ENCODE measurements around the gene PACRG.

PACRG gene

GRCh38 chr6:163200694-163201093 is 472.9 kb downstream of the PACRG start:
- no peak for DNase-seq (ENCODE audit: low spot score)

DNA sequence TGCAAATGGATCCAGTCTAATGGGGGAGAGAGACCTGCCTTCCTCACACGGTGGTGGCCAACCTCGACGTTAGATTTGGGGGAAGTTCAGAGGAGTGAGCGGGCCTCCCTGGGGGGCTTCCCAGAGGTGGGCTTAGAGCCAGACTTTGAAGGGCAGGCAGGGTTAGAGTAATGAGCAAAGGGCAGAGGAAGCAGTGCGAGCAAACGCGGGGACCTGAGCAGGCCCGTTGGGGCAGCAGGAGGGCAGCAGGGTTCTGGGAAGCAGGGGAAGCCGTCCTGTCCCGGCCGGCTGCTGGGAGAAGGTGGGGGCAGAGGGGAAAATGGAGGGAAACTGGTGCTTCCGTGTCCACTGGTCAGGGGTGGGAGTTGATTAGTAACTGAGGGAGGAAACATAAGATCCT is 474.1 kb downstream of the PACRG start:
- no peak for DNase-seq (ENCODE audit: low spot score)

- DNase-seq (ENCODE audit: low spot score), result no peak
Measured at GRCh38 chr6:163206196-163206595, 478.4 kb downstream of the PACRG start.

DNA sequence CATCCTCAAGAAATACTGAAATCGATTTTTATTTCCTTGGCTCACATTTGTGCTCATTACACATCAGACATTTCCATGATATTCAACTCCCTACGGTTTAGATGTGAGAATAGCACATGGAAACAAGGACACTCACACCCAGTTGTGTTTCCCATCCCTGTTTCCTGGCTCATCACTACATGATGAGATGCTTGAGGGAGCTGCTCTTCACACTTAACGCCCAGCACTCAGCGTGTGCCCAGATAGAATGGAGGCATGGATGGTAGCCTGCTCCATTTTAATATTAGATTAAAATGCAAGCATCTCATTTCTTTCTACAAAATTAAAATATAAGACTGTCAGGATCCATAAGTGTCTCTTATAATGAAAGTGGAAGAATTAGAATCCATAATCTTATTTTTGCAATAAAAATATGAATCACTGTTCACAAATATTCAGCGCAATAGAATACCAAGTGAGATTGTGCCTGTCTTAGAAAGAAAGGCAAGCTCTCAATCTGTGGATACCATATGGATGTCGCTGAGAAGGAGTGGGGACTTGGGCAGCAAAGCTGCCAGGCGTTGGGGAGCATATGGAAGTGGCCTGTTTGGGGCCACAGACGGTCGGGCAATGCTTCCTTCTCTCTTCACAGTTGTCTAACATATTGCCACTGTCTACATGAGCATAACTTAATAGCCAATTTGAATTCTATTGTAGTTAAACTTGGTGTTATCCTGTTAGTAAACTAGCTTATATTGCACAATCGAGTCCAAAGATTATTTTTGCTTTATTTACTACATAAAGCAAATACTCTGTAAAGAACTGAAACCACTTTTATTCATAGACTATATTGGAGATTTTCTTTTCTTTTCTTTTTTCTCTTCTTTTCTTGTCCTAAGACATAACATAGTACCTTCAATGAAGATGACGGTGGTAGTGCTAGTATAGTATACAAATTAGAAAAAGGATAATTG is 479.9 kb downstream of the PACRG start:
- no peak for DNase-seq (ENCODE audit: low spot score)

DNA sequence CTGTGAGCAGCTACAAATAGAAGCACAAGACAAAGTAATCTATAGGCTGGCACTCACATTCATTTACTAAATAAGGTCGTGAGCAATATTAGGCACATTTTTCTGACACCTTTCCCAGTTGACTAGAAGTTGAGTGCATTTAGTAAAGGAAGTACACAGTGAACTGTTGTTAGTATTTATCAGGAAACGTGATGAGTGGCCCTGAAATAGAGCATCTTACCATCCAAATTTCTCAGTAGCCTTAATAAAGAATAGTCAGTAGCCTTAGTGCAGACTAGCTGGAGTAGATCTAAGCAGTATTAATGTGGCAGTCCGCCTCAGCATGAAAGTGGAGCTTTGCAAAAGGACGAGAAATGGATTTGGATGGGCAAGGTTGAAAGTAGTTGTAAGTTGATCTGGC is 481.2 kb downstream of the PACRG start:
- DNase-seq (ENCODE audit: low spot score), result no peak

DNA sequence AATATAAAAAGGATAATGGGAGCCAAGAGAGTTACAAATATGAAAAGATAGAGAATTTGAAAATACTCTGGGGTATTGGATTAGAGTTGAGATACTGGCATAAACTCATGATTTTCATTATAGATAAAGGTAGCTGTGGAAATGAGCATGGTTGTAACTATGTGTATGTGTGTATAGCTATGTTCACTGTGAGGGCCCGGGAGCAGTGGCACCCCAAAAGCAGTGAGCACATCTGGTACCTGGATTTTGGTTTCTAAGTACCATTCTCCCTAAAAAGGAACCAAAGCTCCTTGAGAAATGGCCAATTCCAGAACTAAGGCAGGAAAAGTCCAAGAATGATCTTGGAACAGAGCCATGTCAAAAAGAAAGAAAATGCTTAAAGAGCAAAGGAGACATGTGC is 484.3 kb downstream of the PACRG start:
- DNase-seq (ENCODE audit: low spot score), result no peak

- no peak for DNase-seq (ENCODE audit: low spot score)
Measured at GRCh38 chr6:163214259-163214658, 486.5 kb downstream of the PACRG start.

- no peak for DNase-seq (ENCODE audit: low spot score)
Measured at GRCh38 chr6:163218361-163218894, 490.7 kb downstream of the PACRG start.

DNA sequence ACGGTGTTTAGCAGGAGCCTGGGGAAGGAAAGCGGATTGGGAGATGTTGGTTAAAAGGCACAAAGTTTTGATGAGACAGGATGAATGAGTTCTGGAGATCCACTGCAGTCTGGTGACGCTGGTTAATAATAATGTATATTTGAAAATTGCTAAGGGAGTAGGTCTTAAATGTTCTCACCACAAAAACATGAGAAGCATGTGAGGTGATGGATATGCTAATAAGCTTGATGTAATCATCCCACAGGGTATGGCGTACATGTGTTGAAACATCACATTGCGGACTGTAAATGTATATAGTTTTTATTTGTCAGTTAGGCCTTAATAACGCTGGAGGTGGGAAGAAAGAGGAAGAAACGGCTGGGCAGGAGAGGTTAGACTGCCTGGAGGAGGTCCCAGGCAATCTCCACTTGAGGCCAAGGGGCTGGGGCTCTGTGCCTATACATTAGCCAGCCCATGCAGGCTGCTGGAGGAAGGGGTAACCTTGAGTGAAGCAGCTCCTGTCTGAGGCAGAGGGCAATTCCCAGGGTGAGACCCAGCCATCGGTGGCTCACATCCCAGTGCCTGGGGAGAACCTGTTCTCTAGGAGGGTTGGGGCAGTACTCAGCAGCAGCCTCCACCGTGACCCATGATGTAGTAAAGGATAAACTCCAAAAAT is 498.5 kb downstream of the PACRG start:
- DNase-seq (ENCODE audit: low spot score), result no peak

- no peak for DNase-seq (ENCODE audit: low spot score)
Measured at GRCh38 chr6:163226836-163227485, 499.2 kb downstream of the PACRG start.

GRCh38 chr6:163228041-163228440 is 500.3 kb downstream of the PACRG start:
- DNase-seq (ENCODE audit: low spot score), result no peak

DNA sequence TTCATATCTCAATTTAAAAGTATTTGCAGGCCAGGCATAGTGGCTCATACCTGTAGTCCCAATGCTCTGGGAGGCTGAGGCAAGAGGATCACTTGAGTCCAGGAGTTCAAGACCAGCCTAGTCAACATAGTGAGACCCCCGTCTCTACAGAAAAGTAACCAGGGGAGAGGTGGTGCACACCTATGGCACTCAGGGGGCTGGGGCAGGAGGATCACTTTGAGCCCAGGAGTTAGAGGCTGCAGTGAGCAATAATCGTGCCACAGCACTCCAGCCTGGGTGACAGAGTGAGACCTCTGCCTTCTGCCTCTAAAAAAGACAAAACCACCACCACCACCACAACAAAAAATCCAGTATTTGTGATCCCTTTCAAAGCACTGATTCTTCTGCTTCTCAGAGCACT is 501.3 kb downstream of the PACRG start:
- no peak for DNase-seq (ENCODE audit: low spot score)

- no peak for DNase-seq (ENCODE audit: low spot score)
Measured at GRCh38 chr6:163230901-163231300, 503.1 kb downstream of the PACRG start.

GRCh38 chr6:163231356-163232014 is 503.7 kb downstream of the PACRG start:
- no peak for DNase-seq (ENCODE audit: low spot score)

DNA sequence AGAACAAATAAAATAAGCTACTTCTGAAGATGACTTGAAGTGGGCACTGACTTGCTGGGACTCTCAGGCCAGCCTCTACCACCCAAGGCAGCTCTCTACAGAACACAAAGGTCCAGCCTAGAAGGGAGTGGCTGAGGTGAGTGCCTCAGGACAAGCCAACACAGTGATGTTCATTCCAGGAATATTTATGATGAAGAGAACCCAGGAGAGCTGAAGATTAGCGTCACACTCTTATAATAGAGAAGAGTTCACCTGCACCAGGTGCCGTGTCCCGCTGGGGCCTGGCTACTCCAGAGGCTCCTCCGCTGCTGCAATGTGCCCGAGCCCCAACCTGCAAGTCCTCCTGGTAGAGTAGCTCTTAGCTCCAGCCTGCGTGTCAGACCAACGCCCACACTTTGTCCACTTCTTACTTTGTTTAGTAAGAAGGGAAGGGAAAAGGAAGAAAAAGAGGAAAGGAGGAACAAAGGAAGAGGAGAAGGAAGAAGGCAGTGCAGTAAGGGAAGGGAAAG is 504.3 kb downstream of the PACRG start:
- no peak for DNase-seq (ENCODE audit: low spot score)

GRCh38 chr6:163232649-163233048 is 504.9 kb downstream of the PACRG start:
- no peak for DNase-seq (ENCODE audit: low spot score)

- DNase-seq (ENCODE audit: low spot score), result no peak
Measured at GRCh38 chr6:163237110-163237509, 509.3 kb downstream of the PACRG start.

GRCh38 chr6:163239572-163240340 is 512.0 kb downstream of the PACRG start:
- DNase-seq (ENCODE audit: low spot score), result no peak

DNA sequence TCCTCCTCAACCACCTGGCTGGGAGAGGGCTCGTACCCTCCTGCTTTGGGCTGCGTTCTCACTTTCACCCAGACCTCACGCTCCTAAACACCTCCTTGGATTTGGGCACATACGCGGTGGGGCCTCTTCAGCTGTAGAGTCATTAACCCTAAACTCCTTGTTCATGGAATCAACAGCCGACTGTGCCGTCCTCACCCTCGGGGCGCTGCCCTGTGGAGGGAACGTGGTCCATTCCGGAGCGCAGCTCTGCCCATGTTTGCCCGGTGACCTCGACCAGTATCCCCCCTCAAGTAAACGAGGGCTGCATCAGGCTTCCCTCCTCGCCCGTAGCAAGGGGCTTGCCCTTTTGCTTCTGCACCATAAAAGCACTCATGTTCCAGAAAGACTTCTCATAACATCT is 512.8 kb downstream of the PACRG start:
- no peak for DNase-seq (ENCODE audit: low spot score)

GRCh38 chr6:163241683-163242082 is 513.9 kb downstream of the PACRG start:
- DNase-seq (ENCODE audit: low spot score), result no peak

DNA sequence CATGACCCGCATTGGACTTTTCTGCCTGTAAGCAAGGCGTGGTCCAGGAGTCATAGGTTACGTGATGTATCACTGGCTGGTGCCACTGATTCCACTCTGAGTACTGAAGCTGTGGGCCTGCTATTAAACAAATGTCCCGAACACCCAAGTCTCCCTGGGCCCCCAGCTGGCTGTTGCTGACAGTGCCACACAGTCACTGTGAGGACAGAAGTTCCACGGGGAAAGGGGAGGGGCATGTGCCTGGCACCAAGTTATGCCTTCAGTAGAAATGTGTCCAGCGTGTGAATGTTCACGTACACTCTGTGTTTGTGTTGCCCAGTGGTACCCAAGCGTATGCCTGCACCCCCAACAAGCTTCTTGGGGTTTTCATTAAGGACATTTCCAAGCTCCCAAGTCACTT is 515.3 kb downstream of the PACRG start:
- no peak for DNase-seq (ENCODE audit: low spot score)
